ENCODE measurements around the gene DPPA4.

DNA sequence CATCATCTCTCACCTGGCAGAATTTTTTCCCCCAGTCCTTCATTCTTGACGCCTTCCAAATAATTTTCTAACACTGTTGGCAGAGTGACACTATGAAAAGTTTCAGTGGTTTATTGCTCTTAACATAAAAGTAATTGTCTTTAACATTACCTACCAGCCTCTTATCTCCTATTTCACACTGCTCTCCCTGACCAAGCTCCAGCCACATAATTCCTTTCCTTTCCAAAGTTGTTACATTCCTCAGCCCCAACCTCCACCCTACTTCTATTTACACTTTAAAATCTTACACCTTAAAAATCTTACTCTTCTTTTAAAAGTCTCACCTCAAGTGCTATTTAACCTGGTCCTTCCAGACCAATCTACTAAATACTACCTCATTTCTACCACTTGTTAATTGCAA lies 2.8 kb downstream of the DPPA4 start:
- TF ChIP-seq EZH2phosphoT487 (conservative IDR thresholded peaks at IDR 0.05; ENCODE audit: low read length): no peak
- TF ChIP-seq, protein P1, sequence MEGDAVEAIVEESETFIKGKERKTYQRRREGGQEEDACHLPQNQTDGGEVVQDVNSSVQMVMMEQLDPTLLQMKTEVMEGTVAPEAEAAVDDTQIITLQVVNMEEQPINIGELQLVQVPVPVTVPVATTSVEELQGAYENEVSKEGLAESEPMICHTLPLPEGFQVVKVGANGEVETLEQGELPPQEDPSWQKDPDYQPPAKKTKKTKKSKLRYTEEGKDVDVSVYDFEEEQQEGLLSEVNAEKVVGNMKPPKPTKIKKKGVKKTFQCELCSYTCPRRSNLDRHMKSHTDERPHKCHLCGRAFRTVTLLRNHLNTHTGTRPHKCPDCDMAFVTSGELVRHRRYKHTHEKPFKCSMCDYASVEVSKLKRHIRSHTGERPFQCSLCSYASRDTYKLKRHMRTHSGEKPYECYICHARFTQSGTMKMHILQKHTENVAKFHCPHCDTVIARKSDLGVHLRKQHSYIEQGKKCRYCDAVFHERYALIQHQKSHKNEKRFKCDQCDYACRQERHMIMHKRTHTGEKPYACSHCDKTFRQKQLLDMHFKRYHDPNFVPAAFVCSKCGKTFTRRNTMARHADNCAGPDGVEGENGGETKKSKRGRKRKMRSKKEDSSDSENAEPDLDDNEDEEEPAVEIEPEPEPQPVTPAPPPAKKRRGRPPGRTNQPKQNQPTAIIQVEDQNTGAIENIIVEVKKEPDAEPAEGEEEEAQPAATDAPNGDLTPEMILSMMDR (IDR thresholded peaks at IDR 0.05; ENCODE audit: insufficient read depth, low read length, poor library complexity, severe bottlenecking): no peak
